Measurements from ENCODE around the gene PRR14L. TPM values are rescaled to one million over a fixed set of nuclear protein-coding genes. Genes with fewer than 3 reads are reported as not detected.
"Not testable (repeated sequence)": the region's sequence is repeated elsewhere in the genome, so short reads cannot be mapped to it uniquely, and the experiment has no call there.

Gene PRR14L
- 14.1 TPM for polyA plus RNA-seq (2013, experiment 1 of 2)
- 11.2 TPM for polyA plus RNA-seq (2013, experiment 2 of 2)

DNA sequence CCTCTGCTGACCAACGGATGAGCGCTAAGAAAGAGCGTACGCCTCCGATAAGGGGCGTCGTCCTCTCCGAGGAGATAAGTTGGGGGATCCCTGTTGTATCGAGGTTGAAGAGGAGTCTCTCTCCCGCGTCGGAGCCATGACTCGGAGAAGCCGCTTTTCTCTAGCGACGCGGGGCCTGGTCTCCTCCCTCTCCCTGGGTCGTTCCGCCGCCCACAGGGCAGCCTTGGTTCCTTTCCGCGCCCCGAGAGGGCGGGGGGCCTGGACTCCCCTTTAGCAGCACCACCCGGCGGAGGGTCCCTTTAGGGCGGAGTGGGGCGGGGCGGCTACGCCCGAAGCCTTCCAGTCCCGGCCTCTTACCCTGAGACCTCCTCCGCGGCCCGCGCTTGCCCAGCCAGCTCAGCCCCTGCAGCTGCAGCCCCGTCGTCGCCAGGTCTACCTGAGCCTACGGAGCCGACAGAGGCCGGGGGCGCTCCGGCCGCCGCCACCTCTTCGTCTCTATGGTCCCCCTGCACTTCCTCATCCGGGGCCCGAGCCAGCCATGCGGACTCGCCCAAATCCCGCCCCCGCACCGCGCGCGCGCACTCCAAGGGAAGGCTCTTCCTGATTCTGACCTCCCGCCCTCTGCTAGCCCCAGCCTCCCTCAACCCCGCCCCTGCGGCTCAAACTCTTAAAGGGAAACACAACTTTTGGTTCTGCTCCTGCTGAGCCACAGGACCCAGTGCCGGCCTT, at the start of gene PRR14L:
Gene PRR14L (minus strand): TSS at position 497 of the 729 bp plus-strand sequence. CDS start 11,272 bp downstream, outside the sequence.
- 0% methylated on average over 46 to 51 of the region's 62 CpGs for WGBS, 2 experiments (ENCODE audit: insufficient coverage in 2 of 2)
- Histone ChIP-seq H3K4me3 (ENCODE audit: extremely low read depth, insufficient read depth, low read length, poor library complexity, severe bottlenecking) (peak within 1 kb of the TSS; percentile 92), H3K27ac (ENCODE audit: low read depth, low read length, severe bottlenecking) (peak within 1 kb of the TSS; percentile 77), H3K4me1 (ENCODE audit: control insufficient read depth, insufficient read depth, low read length, poor library complexity, severe bottlenecking) (peaks cover 23% of the 10 kb centered on the region), H3K9me3 (ENCODE audit: control insufficient read depth, low read length) (no peaks in the 10 kb centered on the region), H3K36me3 (ENCODE audit: control insufficient read depth, insufficient read depth, low read length) (peaks cover 17% of the 10 kb centered on the region)

DNA sequence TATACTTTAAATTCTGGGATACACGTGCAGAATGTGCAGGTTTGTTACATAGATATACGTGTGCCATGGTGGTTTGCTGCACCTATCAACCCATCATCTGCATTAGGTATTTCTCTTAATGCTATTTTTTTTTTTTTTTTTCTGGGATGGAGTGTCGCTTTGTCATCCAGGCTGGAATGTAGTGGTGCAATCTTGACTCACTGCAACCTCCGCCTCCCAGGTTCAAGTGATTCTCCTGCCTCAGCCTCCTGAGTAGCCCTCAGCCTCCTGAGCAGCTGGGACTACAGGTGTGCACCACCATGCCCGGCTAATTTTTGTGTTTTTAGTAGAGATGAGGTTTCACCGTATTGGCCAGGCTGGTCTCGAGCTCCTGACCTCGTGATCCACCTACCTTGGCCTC, 49.4 kb upstream of the PRR14L start:
- not testable (repeated sequence) for H3K27ac ChIP-seq (ENCODE audit: low read depth, low read length, severe bottlenecking); H3K4me1 ChIP-seq (ENCODE audit: control insufficient read depth, insufficient read depth, low read length, poor library complexity, severe bottlenecking); H3K4me3 ChIP-seq (ENCODE audit: extremely low read depth, insufficient read depth, low read length, poor library complexity, severe bottlenecking); H3K9me3 ChIP-seq (ENCODE audit: control insufficient read depth, low read length)
- H3K36me3 ChIP-seq (ENCODE audit: control insufficient read depth, insufficient read depth, low read length) = peaks cover 66% of the 10 kb centered on the region
- 82 to 100% methylated on average over 2 to 5 of the region's 8 CpGs for WGBS, 2 experiments (ENCODE audit: insufficient coverage in 2 of 2)

DNA sequence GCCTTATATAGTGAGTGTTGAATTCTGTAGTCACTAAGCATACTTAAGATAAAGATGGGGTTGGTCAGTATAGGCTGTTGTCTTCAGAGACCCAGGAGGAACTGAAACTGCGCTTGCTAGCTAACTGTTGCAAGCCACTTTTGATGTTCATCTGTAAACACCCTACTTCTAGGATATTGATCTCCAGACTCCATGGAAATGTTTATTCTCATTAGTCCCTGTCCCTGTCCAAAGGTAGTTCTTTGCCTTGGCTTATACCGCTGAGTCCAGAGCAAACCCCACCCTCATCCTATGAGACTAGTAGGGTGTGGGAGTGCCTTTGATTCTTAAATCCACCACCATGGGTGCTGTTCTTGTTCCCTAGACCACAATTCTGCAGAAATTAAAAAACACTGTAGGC, 40.3 kb upstream of the PRR14L start:
- Histone ChIP-seq H3K9me3 (ENCODE audit: control insufficient read depth, low read length) (no peaks in the 10 kb centered on the region), H3K4me1 (ENCODE audit: control insufficient read depth, insufficient read depth, low read length, poor library complexity, severe bottlenecking) (no peaks in the 10 kb centered on the region), H3K27ac (ENCODE audit: low read depth, low read length, severe bottlenecking) (no peak overlapping the region), H3K4me3 (ENCODE audit: extremely low read depth, insufficient read depth, low read length, poor library complexity, severe bottlenecking) (no peak overlapping the region), H3K36me3 (ENCODE audit: control insufficient read depth, insufficient read depth, low read length) (peaks cover 42% of the 10 kb centered on the region)
- WGBS, 2 experiments (ENCODE audit: insufficient coverage in 2 of 2) = no CpG with 5 or more reads among the region's 2 CpGs

DNA sequence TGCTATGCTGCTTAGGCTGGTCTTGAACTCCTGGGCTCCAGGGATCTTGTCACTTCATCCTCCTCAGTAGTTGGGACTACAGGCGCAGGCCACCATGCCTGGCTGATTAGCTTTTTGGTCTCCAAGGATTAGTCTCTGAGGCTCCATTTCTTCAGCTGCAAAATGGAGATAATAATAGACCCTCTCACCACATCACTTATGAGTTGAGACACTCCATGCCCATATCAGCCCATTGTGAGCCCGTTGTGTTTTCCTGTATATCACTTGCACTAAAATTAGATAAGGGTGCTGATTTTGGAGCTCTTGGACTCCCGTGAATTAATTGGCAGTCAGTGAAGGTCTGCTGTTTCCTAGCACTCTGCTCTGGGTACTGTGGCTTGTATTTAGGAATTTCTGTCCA, 39.9 kb upstream of the PRR14L start:
- WGBS, 2 experiments (ENCODE audit: insufficient coverage in 2 of 2) = 100% methylated on average over 1 of the region's 3 CpGs; no CpG with 5 or more reads in 1 of the 2 experiments

DNA sequence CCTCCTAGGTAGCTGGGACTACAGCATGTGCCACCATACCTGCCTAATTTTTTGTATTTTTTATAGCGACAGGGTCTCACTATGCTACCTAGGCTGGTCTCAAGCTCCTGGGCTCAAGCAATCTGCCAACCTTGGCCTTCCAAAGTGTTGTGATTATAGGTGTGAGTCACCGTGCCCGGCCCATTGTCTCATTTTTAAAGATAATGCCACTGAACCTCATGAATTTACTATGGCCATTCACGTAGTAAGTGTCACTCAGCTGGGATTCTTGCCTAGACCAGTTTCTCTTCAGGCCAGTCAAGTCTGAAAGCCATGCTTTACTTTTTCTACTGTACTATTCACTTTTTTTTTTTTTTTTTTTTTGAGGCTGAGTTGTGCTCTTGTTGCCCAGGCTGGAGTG, 26.3 kb upstream of the PRR14L start:
- H3K9me3 ChIP-seq (ENCODE audit: control insufficient read depth, low read length) = no peaks in the 10 kb centered on the region
- 97 to 100% methylated on average over 3 to 4 of the region's 4 CpGs for WGBS, 2 experiments (ENCODE audit: insufficient coverage in 2 of 2)
- H3K27ac ChIP-seq (ENCODE audit: low read depth, low read length, severe bottlenecking) = no peak overlapping the region
- H3K36me3 ChIP-seq (ENCODE audit: control insufficient read depth, insufficient read depth, low read length) = peaks cover 64% of the 10 kb centered on the region
- peaks cover 6% of the 10 kb centered on the region for H3K4me1 ChIP-seq (ENCODE audit: control insufficient read depth, insufficient read depth, low read length, poor library complexity, severe bottlenecking)
- H3K4me3 ChIP-seq (ENCODE audit: extremely low read depth, insufficient read depth, low read length, poor library complexity, severe bottlenecking) = no peak overlapping the region

More for the DNA sequence above, 39.9 kb upstream of the PRR14L start:
- Histone ChIP-seq H3K36me3 (ENCODE audit: control insufficient read depth, insufficient read depth, low read length) (peaks cover 39% of the 10 kb centered on the region), H3K9me3 (ENCODE audit: control insufficient read depth, low read length) (no peaks in the 10 kb centered on the region), H3K4me3 (ENCODE audit: extremely low read depth, insufficient read depth, low read length, poor library complexity, severe bottlenecking) (no peak overlapping the region), H3K4me1 (ENCODE audit: control insufficient read depth, insufficient read depth, low read length, poor library complexity, severe bottlenecking) (no peaks in the 10 kb centered on the region), H3K27ac (ENCODE audit: low read depth, low read length, severe bottlenecking) (no peak overlapping the region)

DNA sequence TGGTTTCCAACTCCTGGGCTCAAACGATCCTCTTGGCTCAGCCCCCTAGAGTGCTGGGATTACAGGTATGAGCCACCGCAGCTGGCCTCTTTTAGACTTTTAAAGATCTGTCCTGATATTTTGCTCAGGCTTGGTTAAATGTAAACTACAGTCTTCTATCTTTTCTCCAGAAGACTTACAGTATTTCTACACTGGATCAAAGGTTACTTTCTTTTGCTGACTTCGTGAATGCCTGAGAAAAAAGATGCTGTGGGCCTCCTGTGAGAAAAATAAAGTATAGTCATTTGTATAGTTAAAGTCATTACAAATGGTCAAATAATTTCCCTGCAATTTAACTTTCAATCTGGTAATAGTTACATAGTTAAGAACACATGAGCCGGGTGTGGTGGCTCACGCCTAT, 23.5 kb upstream of the PRR14L start:
- WGBS, 2 experiments (ENCODE audit: insufficient coverage in 2 of 2) = 100% methylated on average over 1 to 4 of the region's 5 CpGs

DNA sequence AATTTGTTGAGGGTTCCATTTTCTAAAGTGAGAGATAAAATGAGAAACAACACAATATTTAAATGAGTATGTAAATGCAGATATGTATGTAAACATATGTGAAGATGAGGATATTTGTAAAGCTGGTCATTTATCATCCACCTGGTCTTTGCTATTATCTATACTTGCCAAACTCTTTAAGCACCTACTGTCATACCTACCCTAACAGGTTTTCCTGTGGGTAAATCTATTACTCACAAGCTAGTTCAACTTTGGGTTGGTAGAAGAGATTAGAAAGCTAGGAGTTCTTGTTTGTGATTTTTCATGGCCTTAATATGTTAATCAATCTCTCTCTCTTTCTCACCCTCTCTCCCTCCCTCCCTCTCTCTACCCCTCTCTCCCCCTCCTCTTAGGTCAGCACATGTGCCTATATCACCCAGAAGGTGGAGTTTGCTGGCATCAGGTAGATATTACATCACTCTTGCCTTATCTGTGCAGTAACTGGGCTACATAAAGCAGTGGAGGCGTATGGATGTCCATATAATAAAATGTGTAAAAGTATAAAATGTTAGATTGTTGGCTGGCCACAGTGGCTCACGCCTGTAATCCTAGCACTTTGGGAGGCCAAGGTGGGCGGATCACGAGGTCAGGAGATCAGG, 18.6 kb upstream of the PRR14L start:
- Histone ChIP-seq H3K4me3 (ENCODE audit: extremely low read depth, insufficient read depth, low read length, poor library complexity, severe bottlenecking) (no peak overlapping the region), H3K36me3 (ENCODE audit: control insufficient read depth, insufficient read depth, low read length) (peaks cover 69% of the 10 kb centered on the region), H3K4me1 (ENCODE audit: control insufficient read depth, insufficient read depth, low read length, poor library complexity, severe bottlenecking) (no peaks in the 10 kb centered on the region), H3K27ac (ENCODE audit: low read depth, low read length, severe bottlenecking) (no peak overlapping the region), H3K9me3 (ENCODE audit: control insufficient read depth, low read length) (no peaks in the 10 kb centered on the region)
- 92 to 100% methylated on average over 2 of the region's 4 CpGs for WGBS, 2 experiments (ENCODE audit: insufficient coverage in 2 of 2)

More for the DNA sequence above, 23.5 kb upstream of the PRR14L start:
- H3K9me3 ChIP-seq (ENCODE audit: control insufficient read depth, low read length) = no peaks in the 10 kb centered on the region
- no peak overlapping the region for H3K27ac ChIP-seq (ENCODE audit: low read depth, low read length, severe bottlenecking)
- no peak overlapping the region for H3K4me3 ChIP-seq (ENCODE audit: extremely low read depth, insufficient read depth, low read length, poor library complexity, severe bottlenecking)
- H3K36me3 ChIP-seq (ENCODE audit: control insufficient read depth, insufficient read depth, low read length) = peaks cover 63% of the 10 kb centered on the region
- peaks cover 6% of the 10 kb centered on the region for H3K4me1 ChIP-seq (ENCODE audit: control insufficient read depth, insufficient read depth, low read length, poor library complexity, severe bottlenecking)

DNA sequence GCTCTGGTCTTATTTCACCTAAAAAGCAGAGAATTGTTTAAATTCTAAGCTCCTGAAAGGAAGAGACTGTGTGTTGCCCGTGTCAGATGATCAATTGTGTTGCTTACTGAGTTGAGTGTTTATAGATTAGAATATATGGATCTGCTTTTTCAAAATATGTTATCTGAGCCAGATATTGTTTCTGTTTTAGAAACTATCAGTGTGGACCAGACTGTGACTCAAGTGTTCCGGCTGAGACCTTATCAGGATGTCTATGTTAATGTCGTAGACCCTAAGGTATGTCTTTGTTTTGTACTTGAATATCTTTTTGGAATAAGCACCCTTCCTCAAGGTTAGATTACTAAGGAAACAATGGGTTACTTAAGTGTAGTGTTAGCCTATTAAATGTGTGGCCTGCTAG, 14.9 kb upstream of the PRR14L start:
- no peaks in the 10 kb centered on the region for H3K4me1 ChIP-seq (ENCODE audit: control insufficient read depth, insufficient read depth, low read length, poor library complexity, severe bottlenecking)
- H3K36me3 ChIP-seq (ENCODE audit: control insufficient read depth, insufficient read depth, low read length) = peaks cover 65% of the 10 kb centered on the region
- no peaks in the 10 kb centered on the region for H3K9me3 ChIP-seq (ENCODE audit: control insufficient read depth, low read length)
- H3K27ac ChIP-seq (ENCODE audit: low read depth, low read length, severe bottlenecking) = no peak overlapping the region
- 94 to 95% methylated on average over 3 of the region's 3 CpGs for WGBS, 2 experiments (ENCODE audit: insufficient coverage in 2 of 2)
- no peak overlapping the region for H3K4me3 ChIP-seq (ENCODE audit: extremely low read depth, insufficient read depth, low read length, poor library complexity, severe bottlenecking)

DNA sequence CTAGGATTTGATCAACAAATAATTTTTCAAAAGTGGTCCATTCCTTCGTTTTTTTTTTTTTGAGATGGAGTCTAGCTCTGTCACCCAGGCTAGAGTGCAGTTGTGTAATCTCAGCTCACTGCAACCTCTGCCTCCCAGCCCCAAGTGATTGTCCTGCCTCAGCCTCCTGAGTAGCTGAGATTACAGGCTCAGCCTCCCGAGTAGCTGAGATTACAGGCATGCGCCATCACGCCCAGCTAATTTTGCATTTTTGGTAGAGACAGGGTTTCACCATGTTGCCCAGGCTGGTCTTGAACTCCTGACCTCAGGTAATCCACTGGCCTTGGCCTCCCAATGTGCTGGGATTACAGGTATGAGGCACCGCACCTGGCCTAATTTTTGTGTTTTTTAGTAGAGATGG, 8.9 kb upstream of the PRR14L start:
- WGBS, 2 experiments (ENCODE audit: insufficient coverage in 2 of 2) = 87 to 93% methylated on average over 4 to 5 of the region's 5 CpGs
- not testable (repeated sequence) for H3K4me1 ChIP-seq (ENCODE audit: control insufficient read depth, insufficient read depth, low read length, poor library complexity, severe bottlenecking); H3K4me3 ChIP-seq (ENCODE audit: extremely low read depth, insufficient read depth, low read length, poor library complexity, severe bottlenecking); H3K9me3 ChIP-seq (ENCODE audit: control insufficient read depth, low read length); H3K27ac ChIP-seq (ENCODE audit: low read depth, low read length, severe bottlenecking)
- H3K36me3 ChIP-seq (ENCODE audit: control insufficient read depth, insufficient read depth, low read length) = peaks cover 40% of the 10 kb centered on the region

DNA sequence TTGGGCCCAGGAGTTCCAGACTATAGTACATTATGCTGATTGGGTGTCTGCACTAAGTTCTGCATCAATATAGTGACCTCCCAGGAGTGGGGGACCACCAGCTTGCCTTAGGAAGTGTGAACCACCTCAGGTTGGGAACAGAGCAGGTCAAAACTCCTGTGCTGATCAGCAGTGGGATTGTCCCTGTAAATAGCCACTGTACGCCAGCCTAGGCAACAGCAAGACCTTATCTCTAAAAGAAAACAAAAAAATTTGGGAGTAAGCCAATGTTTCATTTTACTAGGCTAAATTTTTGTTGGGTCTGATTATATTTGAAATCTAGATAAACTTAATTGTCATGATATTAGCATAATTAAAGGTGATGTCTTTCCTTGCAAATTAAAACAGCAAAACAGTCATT, 7.3 kb upstream of the PRR14L start:
- Histone ChIP-seq H3K9me3 (ENCODE audit: control insufficient read depth, low read length) (no peaks in the 10 kb centered on the region), H3K27ac (ENCODE audit: low read depth, low read length, severe bottlenecking) (no peak overlapping the region), H3K4me3 (ENCODE audit: extremely low read depth, insufficient read depth, low read length, poor library complexity, severe bottlenecking) (no peak overlapping the region), H3K36me3 (ENCODE audit: control insufficient read depth, insufficient read depth, low read length) (peaks cover 31% of the 10 kb centered on the region), H3K4me1 (ENCODE audit: control insufficient read depth, insufficient read depth, low read length, poor library complexity, severe bottlenecking) (peaks cover 9% of the 10 kb centered on the region)
- 83 to 100% methylated on average over 1 of the region's 1 CpG for WGBS, 2 experiments (ENCODE audit: insufficient coverage in 2 of 2)

DNA sequence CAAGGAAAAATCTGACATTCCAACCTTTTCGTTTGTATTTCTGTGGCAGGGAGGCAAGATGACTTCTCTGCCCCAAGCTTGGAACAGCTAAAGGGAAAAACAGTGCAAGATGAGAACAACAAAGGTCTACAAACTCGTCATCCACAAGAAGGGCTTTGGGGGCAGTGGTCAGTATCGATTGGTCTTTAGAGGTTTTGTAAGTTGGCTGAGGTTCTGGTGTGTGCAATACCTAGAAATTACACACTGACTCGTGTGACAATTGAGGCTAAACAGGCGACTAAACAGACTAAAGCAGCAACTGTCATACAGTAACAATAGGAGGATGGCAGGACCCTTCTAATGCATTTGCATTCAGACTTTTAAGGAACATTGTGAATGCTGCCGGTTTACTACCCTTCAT, 4.9 kb upstream of the PRR14L start:
- H3K4me1 ChIP-seq (ENCODE audit: control insufficient read depth, insufficient read depth, low read length, poor library complexity, severe bottlenecking) = peaks cover 20% of the 10 kb centered on the region
- H3K4me3 ChIP-seq (ENCODE audit: extremely low read depth, insufficient read depth, low read length, poor library complexity, severe bottlenecking) = peak overlapping the region; percentile 74
- WGBS, 2 experiments (ENCODE audit: insufficient coverage in 2 of 2) = 72 to 89% methylated on average over 4 to 6 of the region's 6 CpGs

More for the DNA sequence above, 4.9 kb upstream of the PRR14L start:
- peak overlapping the region; percentile 16 for H3K27ac ChIP-seq (ENCODE audit: low read depth, low read length, severe bottlenecking)
- no peaks in the 10 kb centered on the region for H3K9me3 ChIP-seq (ENCODE audit: control insufficient read depth, low read length)
- H3K36me3 ChIP-seq (ENCODE audit: control insufficient read depth, insufficient read depth, low read length) = peaks cover 18% of the 10 kb centered on the region
